Islet precursor cell (in vitro differentiated cells): ENCODE results near the gene CCDC187.

ENCODE experiments used
- DNase-seq: peaks from one replicate; pipeline ENCODE4 v3.0.0-alpha.2; 2018

CCDC187 gene

GRCh38 chr9:136296434-136297015 lies 7.4 kb downstream of the CCDC187 start:
- no peak for DNase-seq

- DNase-seq = no peak
These were observed 8.1 kb downstream of the CCDC187 start for GRCh38 chr9:136295542-136296433.

GRCh38 chr9:136295055-136295454 lies 8.8 kb downstream of the CCDC187 start:
- no peak for DNase-seq

- DNase-seq = no peak
These were observed 9.5 kb downstream of the CCDC187 start for GRCh38 chr9:136294437-136294836.

- no peak for DNase-seq
These were observed 10.3 kb downstream of the CCDC187 start for GRCh38 chr9:136293476-136294077.

GRCh38 chr9:136292591-136293448 lies 11.1 kb downstream of the CCDC187 start:
- no peak for DNase-seq

- no peak for DNase-seq
These were observed 11.8 kb downstream of the CCDC187 start for GRCh38 chr9:136292026-136292538.

- DNase-seq = no peak
These were observed 12.4 kb downstream of the CCDC187 start for GRCh38 chr9:136291306-136292025.

GRCh38 chr9:136290508-136291000 lies 13.3 kb downstream of the CCDC187 start:
- no peak for DNase-seq

- DNase-seq = no peak
These were observed 14.0 kb downstream of the CCDC187 start for GRCh38 chr9:136289651-136290507.

- no peak for DNase-seq
These were observed 15.7 kb downstream of the CCDC187 start for GRCh38 chr9:136287960-136288753.

GRCh38 chr9:136286987-136287379 lies 16.9 kb downstream of the CCDC187 start:
- DNase-seq = no peak

GRCh38 chr9:136286359-136286986 lies 17.4 kb downstream of the CCDC187 start:
- DNase-seq = no peak

- no peak for DNase-seq
These were observed 18.2 kb downstream of the CCDC187 start for GRCh38 chr9:136285501-136286358.

GRCh38 chr9:136284951-136285350 lies 18.9 kb downstream of the CCDC187 start:
- DNase-seq = no peak

GRCh38 chr9:136284311-136284710 lies 19.6 kb downstream of the CCDC187 start:
- no peak for DNase-seq

GRCh38 chr9:136283291-136284235 lies 20.3 kb downstream of the CCDC187 start:
- peak; percentile 85 for DNase-seq
